ENCODE measurements around the gene NFIX.

The NFIX gene

DNA sequence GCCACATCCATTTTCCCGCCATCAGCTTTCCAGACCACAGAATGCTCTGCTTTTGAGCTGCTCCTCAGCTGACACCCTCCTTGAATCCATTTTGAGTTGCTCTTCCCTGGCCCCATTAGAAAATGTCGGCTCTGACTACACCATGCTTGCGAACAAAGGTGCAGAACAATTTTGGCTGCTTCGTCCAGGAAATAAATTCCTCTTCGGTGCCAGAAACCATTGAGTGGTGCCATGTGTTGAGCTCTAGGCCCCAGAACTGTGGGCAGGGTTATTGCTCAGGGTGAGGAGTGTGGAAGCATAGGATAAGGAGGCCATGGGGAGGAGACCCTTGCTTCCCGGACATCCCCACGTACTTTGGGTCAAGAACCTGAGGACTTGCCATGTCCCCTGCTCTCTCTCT is 52.1 kb downstream of the NFIX start:
- no peak for DNase-seq (ENCODE audit: low read depth)
- TF ChIP-seq, protein P1, sequence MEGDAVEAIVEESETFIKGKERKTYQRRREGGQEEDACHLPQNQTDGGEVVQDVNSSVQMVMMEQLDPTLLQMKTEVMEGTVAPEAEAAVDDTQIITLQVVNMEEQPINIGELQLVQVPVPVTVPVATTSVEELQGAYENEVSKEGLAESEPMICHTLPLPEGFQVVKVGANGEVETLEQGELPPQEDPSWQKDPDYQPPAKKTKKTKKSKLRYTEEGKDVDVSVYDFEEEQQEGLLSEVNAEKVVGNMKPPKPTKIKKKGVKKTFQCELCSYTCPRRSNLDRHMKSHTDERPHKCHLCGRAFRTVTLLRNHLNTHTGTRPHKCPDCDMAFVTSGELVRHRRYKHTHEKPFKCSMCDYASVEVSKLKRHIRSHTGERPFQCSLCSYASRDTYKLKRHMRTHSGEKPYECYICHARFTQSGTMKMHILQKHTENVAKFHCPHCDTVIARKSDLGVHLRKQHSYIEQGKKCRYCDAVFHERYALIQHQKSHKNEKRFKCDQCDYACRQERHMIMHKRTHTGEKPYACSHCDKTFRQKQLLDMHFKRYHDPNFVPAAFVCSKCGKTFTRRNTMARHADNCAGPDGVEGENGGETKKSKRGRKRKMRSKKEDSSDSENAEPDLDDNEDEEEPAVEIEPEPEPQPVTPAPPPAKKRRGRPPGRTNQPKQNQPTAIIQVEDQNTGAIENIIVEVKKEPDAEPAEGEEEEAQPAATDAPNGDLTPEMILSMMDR (conservative IDR thresholded peaks at IDR 0.05; ENCODE audit: low read depth, low read length) = no peak
- H3K4me3 ChIP-seq (ENCODE audit: low read length) = no peak overlapping the region

DNA sequence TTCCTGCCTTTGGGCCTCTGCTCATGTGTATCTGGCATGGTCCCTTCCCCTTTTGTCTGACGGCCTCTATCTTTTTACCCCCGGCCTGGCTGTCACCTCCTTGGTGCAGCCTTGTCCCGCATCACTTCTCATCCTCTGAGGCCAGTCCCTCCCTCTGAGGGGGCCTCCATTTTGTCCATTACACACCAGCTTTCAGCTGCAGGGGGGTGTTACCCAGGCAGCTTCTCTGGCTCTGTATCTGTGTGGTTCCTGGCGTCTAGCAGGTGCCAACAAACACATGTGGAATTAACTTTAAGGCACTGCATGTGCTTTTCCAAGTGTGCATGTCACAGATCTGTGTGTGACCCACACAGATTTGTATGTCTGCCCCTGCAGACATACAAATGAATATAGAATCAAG is 55.0 kb downstream of the NFIX start:
- TF ChIP-seq, protein P1 (conservative IDR thresholded peaks at IDR 0.05; ENCODE audit: low read depth, low read length) = no peak
- no peak overlapping the region for H3K4me3 ChIP-seq (ENCODE audit: low read length)
- DNase-seq (ENCODE audit: low read depth) = no peak

GRCh38 chr19:13051557-13052165 is 56.4 kb downstream of the NFIX start:
- TF ChIP-seq, protein P1 (conservative IDR thresholded peaks at IDR 0.05; ENCODE audit: low read depth, low read length) = no peak
- no peak overlapping the region for H3K4me3 ChIP-seq (ENCODE audit: low read length)
- no peak for DNase-seq (ENCODE audit: low read depth)

DNA sequence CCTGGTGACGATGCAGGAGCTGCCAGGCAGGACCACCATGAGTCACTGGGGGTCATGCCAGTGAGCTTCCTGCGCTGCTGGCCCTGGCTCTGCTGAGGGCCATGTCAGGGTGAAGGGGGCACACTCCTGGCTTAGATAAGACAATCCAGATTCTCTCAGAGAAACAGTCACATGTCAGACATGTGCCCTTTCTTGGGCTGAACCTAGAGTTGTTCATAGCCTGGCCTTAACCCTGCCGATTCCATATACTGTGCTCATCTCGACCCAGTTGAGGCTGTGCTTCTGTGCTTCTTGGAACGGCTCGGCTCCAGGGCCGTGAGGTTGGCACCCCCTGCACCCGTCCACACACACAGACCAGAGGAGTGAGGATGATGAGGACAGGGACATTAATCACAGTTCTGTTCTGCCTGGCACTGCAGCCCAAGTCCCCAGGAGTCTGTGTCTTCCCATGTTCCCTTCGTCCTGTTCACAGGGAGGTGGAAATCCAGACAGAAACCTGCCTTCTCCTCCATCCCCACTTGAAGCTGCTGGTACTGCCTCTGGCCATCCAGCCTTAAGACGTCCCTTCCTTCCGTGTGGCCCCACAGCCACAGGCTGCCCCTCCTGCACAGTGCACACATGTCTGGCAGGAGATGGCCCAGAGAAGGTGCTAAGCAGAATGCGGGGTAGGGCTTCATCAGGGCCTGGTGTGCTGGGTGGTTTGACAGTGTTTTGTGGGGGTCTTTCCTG is 57.3 kb downstream of the NFIX start:
- DNase-seq (ENCODE audit: low read depth) = no peak
- H3K4me3 ChIP-seq (ENCODE audit: low read length) = no peak overlapping the region
- TF ChIP-seq, protein P1 (conservative IDR thresholded peaks at IDR 0.05; ENCODE audit: low read depth, low read length) = no peak

GRCh38 chr19:13053238-13053637 is 58.0 kb downstream of the NFIX start:
- TF ChIP-seq, protein P1 (conservative IDR thresholded peaks at IDR 0.05; ENCODE audit: low read depth, low read length) = no peak
- DNase-seq (ENCODE audit: low read depth) = no peak
- no peak overlapping the region for H3K4me3 ChIP-seq (ENCODE audit: low read length)

DNA sequence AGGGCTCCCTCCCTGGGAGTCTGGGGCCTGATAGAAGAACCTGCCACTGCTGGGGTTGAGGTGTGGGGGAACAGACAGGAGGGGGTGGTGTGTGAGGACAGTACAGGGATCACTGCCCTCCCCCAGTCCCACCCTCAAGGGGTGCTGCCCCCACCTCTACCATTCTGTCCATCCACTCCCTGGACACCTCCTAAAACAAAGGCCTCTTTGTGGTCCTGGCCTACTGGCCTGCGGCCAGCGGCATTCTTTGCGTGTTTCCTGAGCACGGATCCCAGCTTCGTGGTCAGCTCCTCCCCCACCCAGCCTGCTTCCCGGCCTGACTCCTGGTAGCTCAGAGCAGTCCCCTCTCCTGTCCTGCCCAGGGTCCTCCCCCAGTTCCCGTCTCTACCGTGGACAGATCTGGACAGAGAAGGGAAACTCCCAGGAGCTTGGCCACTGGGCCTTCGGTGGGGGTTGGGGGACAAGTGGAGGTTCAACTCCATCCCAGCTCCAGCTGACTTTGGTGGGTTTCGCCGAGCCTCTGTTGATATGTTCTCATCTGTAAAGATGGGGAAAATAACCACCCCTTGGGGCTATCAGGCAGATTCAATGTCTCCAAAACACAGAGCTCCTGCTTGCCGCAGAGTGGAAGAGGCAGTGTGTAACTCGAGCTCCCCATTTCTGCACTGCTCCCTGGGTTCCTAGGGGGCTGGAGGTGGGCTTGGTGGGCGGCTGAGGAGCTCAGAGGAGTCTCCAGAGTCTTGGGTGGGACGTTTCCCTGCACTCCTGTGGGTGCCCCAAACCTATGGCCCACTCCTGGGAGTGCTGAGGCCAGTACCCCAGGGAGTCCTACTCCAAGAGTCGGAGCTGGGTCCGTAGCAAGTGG is 58.7 kb downstream of the NFIX start:
- TF ChIP-seq, protein P1 (conservative IDR thresholded peaks at IDR 0.05; ENCODE audit: low read depth, low read length) = no peak
- H3K4me3 ChIP-seq (ENCODE audit: low read length) = no peak overlapping the region
- DNase-seq (ENCODE audit: low read depth) = peak; percentile 97

Data from retinal pigment epithelial cell (primary cell).